Hepatocyte (in vitro differentiated cells): ENCODE results near the gene ZFP92.

Source experiments
- EZH2 ChIP-seq: fragments of 200-600 bp; sonication (generic); IDR thresholded peaks from 2 replicates; pipeline ENCODE4 v1.6.1; 2016; ENCODE audit warnings: antibody characterized with exemption, mild to moderate bottlenecking, borderline replicate concordance
- EZH2phosphoT487 ChIP-seq: fragments of 200-600 bp; sonication (generic); IDR thresholded peaks from one replicate; pipeline ENCODE4 v1.6.1; 2018; ENCODE audit warnings: antibody characterized with exemption, mild to moderate bottlenecking, low read depth, moderate library complexity; ENCODE audit not compliant: unreplicated experiment, severe bottlenecking
- TF ChIP-seq, protein P1 (sequence below): fragments of 200-600 bp; sonication (generic); IDR thresholded peaks from 2 replicates; pipeline ENCODE4 v1.5.1; 2016; ENCODE audit warnings: antibody characterized with exemption, mild to moderate bottlenecking; ENCODE audit not compliant: poor library complexity

DNA sequence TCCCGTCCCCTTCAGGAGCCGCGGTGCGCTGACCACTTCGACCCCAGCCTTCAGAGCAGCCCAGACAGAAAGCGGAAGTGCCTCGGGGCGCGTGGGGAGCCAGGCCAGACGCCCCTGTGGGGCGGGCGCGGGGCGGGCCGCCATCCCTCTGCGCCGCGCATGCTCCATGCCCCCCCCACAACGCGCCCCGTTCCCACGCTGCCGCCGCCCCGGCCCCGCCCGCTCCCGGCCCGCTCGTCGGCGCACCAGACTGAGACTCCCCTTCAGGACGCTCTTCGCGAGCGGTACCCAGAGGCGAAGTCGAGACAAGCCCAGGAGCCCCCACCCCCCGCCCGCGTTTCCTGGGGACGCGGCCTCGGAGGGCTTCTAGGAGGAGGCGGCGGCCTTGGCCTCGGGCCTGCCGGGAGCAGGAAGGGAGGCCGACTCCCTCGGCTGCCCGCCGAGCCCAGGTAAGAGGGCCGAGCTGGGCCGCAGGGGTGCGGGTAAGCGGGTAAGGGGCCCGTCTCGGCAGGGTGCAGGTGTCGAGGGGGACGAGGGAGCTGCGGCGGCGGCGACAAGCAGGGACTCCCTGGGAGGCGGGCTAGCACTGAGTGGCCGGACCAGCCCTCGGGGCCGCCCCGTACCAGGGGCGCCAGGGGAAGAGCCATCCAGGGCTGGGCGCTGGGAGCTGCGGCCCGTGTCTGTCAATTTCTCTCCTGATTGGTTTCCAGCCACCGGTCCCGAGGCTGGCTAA lies at the start of gene ZFP92:
- TF ChIP-seq, protein P1, sequence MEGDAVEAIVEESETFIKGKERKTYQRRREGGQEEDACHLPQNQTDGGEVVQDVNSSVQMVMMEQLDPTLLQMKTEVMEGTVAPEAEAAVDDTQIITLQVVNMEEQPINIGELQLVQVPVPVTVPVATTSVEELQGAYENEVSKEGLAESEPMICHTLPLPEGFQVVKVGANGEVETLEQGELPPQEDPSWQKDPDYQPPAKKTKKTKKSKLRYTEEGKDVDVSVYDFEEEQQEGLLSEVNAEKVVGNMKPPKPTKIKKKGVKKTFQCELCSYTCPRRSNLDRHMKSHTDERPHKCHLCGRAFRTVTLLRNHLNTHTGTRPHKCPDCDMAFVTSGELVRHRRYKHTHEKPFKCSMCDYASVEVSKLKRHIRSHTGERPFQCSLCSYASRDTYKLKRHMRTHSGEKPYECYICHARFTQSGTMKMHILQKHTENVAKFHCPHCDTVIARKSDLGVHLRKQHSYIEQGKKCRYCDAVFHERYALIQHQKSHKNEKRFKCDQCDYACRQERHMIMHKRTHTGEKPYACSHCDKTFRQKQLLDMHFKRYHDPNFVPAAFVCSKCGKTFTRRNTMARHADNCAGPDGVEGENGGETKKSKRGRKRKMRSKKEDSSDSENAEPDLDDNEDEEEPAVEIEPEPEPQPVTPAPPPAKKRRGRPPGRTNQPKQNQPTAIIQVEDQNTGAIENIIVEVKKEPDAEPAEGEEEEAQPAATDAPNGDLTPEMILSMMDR, result no peak
- TF ChIP-seq EZH2 (no peak), EZH2phosphoT487 (no peak)
